Stimulated activated naive CD4-positive, alpha-beta T cell treated with Interleukin-2 at 50 U/mL for 16 hours (primary cell): ENCODE data around the gene PTPRE.
A peak's percentile ranks its signal among the peaks of the same experiment; 100 is the strongest.

Source experiments
- DNase-seq: peaks from one replicate; lab custom pipeline; 2025; lab: John Stamatoyannopoulos, UW

Gene PTPRE

GRCh38 chr10:128001363-128001745 lies 94.5 kb downstream of the PTPRE start:
- DNase-seq: no peak

- DNase-seq: no peak
Observed at GRCh38 chr10:128001849-128002248, 94.9 kb downstream of the PTPRE start.

GRCh38 chr10:128003521-128003920 lies 96.6 kb downstream of the PTPRE start:
- no peak for DNase-seq

- DNase-seq: no peak
Observed at GRCh38 chr10:128005858-128006257, 99.0 kb downstream of the PTPRE start.

GRCh38 chr10:128007056-128007455 lies 100.2 kb downstream of the PTPRE start:
- no peak for DNase-seq

GRCh38 chr10:128007971-128008370 lies 101.1 kb downstream of the PTPRE start:
- no peak for DNase-seq

- DNase-seq: no peak
Observed at GRCh38 chr10:128008521-128009250, 101.8 kb downstream of the PTPRE start.

- DNase-seq: no peak
Observed at GRCh38 chr10:128009372-128010126, 102.6 kb downstream of the PTPRE start.

GRCh38 chr10:128011059-128011979 lies 104.4 kb downstream of the PTPRE start:
- DNase-seq: peak; percentile 75

- DNase-seq: no peak
Observed at GRCh38 chr10:128013626-128014025, 106.7 kb downstream of the PTPRE start.

- DNase-seq: no peak
Observed at GRCh38 chr10:128014236-128014635, 107.3 kb downstream of the PTPRE start.

GRCh38 chr10:128016423-128017060 lies 109.6 kb downstream of the PTPRE start:
- DNase-seq: no peak

- DNase-seq: no peak
Observed at GRCh38 chr10:128017822-128018221, 110.9 kb downstream of the PTPRE start.

GRCh38 chr10:128018236-128018635 lies 111.3 kb downstream of the PTPRE start:
- DNase-seq: no peak

- DNase-seq: no peak
Observed at GRCh38 chr10:128018691-128019090, 111.8 kb downstream of the PTPRE start.

- DNase-seq: no peak
Observed at GRCh38 chr10:128022261-128023196, 115.6 kb downstream of the PTPRE start.

GRCh38 chr10:128024426-128024825 lies 117.5 kb downstream of the PTPRE start:
- no peak for DNase-seq

- no peak for DNase-seq
Observed at GRCh38 chr10:128025437-128025836, 118.5 kb downstream of the PTPRE start.

GRCh38 chr10:128025951-128026350 lies 119.0 kb downstream of the PTPRE start:
- no peak for DNase-seq

GRCh38 chr10:128026615-128027300 lies 119.9 kb downstream of the PTPRE start:
- DNase-seq: peak; percentile 13
